ENCODE data around the gene ARHGAP4. TPM values are rescaled to one million over a fixed set of nuclear protein-coding genes. Genes with fewer than 3 reads are reported as not detected.

Gene ARHGAP4
- total and polyA plus RNA-seq, 2 of the 4 experiments (the other 2 are of a cell fraction), result 0.18 to 0.72 TPM

DNA sequence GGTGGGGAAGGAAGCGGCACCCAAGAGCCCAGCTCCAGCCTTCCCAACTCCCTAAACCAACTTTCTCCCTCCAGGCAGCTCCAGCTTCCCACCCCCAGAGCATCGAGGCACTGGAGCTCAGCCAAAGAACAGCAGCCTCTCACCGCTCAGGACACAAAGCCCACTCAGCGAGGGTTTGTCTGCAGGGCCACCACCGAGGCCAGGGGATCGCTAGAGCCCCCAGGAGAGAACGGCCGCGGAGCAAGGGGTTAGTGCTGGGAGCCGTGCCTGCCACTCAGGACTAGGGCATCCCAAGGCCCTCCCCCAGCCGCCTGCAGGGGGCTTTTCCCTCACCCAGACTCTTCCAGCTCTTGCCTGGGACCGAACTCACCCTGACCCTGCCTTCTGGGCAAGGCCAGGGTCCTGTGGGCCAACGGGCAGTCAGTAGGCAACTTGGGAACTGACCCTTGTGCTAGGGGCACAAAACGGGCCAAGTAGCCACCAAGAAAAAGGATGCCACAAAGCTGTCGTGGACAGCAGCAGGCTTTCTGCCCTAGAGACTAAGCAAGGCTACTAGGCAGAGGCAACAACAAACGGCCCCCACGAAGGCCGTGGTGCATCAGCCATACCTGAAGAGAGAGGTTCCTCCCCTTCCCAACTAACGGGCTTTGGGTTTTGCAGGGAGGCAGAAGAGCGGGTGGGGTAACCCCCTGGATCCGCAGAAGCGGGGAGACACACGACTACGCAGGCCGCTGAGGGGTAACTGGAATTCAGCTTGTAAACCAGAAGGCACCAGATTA is 43.2 kb upstream of the ARHGAP4 start:
- H2BK120ac ChIP-seq (ENCODE audit: low read depth, low read length), result no peak overlapping the region
- peaks cover 65% of the 10 kb centered on the region for H4K20me1 ChIP-seq (ENCODE audit: insufficient read depth, low read length)
- H3K9me3 ChIP-seq (ENCODE audit: control insufficient read depth, insufficient read depth, low read length), result no peaks in the 10 kb centered on the region
- in situ Hi-C loops (cut with MboI; ENCODE audit: low sequenced_read_pairs), result loop anchor here (10.0 kb wide), 1 partner anchor 205 kb away; the partner anchor contains the start of gene PLXNB3
- peak overlapping the region; percentile 31; the same call in 1 of the 2 replicates for H3K14ac ChIP-seq (replicated peaks; ENCODE audit: low read depth, low read length)
- peak overlapping the region; percentile 3; the same call in 1 of the 2 replicates for H3K4ac ChIP-seq (ENCODE audit: low read depth, low read length)
- no peak for DNase-seq
- peak overlapping the region; percentile 60; the same call in 1 of the 2 replicates for H4K91ac ChIP-seq (ENCODE audit: insufficient read depth, low read depth, low read length)
- H4K5ac ChIP-seq (ENCODE audit: low read depth, low read length), result no peak overlapping the region
- CTCF ChIA-PET, result no interaction called here
- intact Hi-C loops (cut with micrococcal nuclease), result no loop called here
- peak overlapping the region; percentile 100 for H3K27ac ChIP-seq (ENCODE audit: insufficient read depth, low read length)
- peak overlapping the region; percentile 93 for H3K9ac ChIP-seq (ENCODE audit: low read depth, low read length)
- no TSS peak for BruUV-seq (replicated peaks)
- no peak overlapping the region for H2BK15ac ChIP-seq (ENCODE audit: low read depth, low read length)
- dilution Hi-C loops (cut with HindIII; ENCODE audit: low sequenced_read_pairs, unreplicated experiment), result no loop called here
- peak overlapping the region; percentile 81 for H3K4me2 ChIP-seq (ENCODE audit: low read depth, low read length)
- H3K4me1 ChIP-seq (ENCODE audit: control insufficient read depth, insufficient read depth, low read length), result peaks cover 22% of the 10 kb centered on the region
- H3K56ac ChIP-seq (ENCODE audit: extremely low read depth, insufficient read depth, low read length), result no peak overlapping the region
- peak overlapping the region; percentile 60 for H2BK5ac ChIP-seq (ENCODE audit: low read depth, low read length, poor library complexity, severe bottlenecking)
- no peak overlapping the region for H2BK20ac ChIP-seq (ENCODE audit: low read depth, low read length)
- no peaks in the 10 kb centered on the region for H3K27me3 ChIP-seq (ENCODE audit: control insufficient read depth, insufficient read depth, low read length)
- no peak overlapping the region for H3K18ac ChIP-seq (ENCODE audit: low read depth, low read length)
- WGBS, 2 experiments (ENCODE audit: extremely low coverage in 2 of 2, insufficient read length in 1 of 2), result 33% methylated on average over 8 of the region's 25 CpGs; no CpG with 5 or more reads in 1 of the 2 experiments
- no peak overlapping the region; the same call in none of the 2 replicates for H2AK5ac ChIP-seq (ENCODE audit: low read depth, low read length)
- peaks cover 8 to 27% of the 10 kb centered on the region in 2 experiments; a peak in 2 of 4 replicates for H3K79me1 ChIP-seq (ENCODE audit: low read depth in 1 of 2, low read length in 2 of 2)
- POLR2A ChIA-PET (ENCODE audit: unreplicated experiment), result no interaction called here
- peak overlapping the region; percentile 65 for H3K23ac ChIP-seq (ENCODE audit: low read depth, low read length)
- peak overlapping the region; percentile 96 for H3K4me3 ChIP-seq (ENCODE audit: insufficient read depth, low read depth, low read length)
- H2AK9ac ChIP-seq (replicated peaks; ENCODE audit: low read depth, low read length, poor library complexity), result peak overlapping the region; percentile 81
- no peak overlapping the region for H4K8ac ChIP-seq (ENCODE audit: low read depth in 2 of 2, low read length in 2 of 2)
- H3K36me3 ChIP-seq (ENCODE audit: control insufficient read depth, insufficient read depth, low read length), result peaks cover under 1% of the 10 kb centered on the region; the same call in 1 of the 2 replicates
- peaks cover 12% of the 10 kb centered on the region; the same call in 1 of the 2 replicates for H3K9me1 ChIP-seq (ENCODE audit: insufficient read depth, low read length)
- no peak for ATAC-seq (ENCODE audit: low read depth)
- peak overlapping the region; percentile 14 for H2AFZ ChIP-seq (replicated peaks; ENCODE audit: low read length, poor library complexity)
- no peak for TF ChIP-seq MAFK (IDR thresholded peaks at IDR 0.05; ENCODE audit: low read depth, low read length)
- TF ChIP-seq MXI1 (IDR thresholded peaks at IDR 0.05; ENCODE audit: borderline replicate concordance, low read depth, low read length), result no peak
- TF ChIP-seq USF2 (IDR thresholded peaks at IDR 0.05; ENCODE audit: low read depth, low read length), result no peak
- TF ChIP-seq ELK1 (IDR thresholded peaks at IDR 0.05; ENCODE audit: borderline replicate concordance, low read depth, low read length), result no peak
- no peak for TF ChIP-seq NFE2L2 (IDR thresholded peaks at IDR 0.05; ENCODE audit: low read depth, low read length)
- no peak for TF ChIP-seq BHLHE40 (IDR thresholded peaks at IDR 0.05; ENCODE audit: low read depth, low read length)
- no peak for TF ChIP-seq POLR2A (IDR thresholded peaks at IDR 0.05; ENCODE audit: low read depth, low read length)
- no peak for TF ChIP-seq SMC3 (IDR thresholded peaks at IDR 0.05; ENCODE audit: low read depth, low read length)
- no peak for TF ChIP-seq RAD21 (IDR thresholded peaks at IDR 0.05; ENCODE audit: low read length)
- no peak for TF ChIP-seq CHD1 (IDR thresholded peaks at IDR 0.05; ENCODE audit: low read depth, low read length)
- no peak for TF ChIP-seq RFX5 (IDR thresholded peaks at IDR 0.05; ENCODE audit: low read depth, low read length)
- TF ChIP-seq FOS (IDR thresholded peaks at IDR 0.05; ENCODE audit: low read depth, low read length), result no peak
- no peak for TF ChIP-seq RCOR1 (IDR thresholded peaks at IDR 0.05; ENCODE audit: insufficient replicate concordance, low read length)
- no peak for TF ChIP-seq CTCF (conservative IDR thresholded peaks at IDR 0.05; ENCODE audit: low read depth, low read length)

Data from IMR-90 (cell line).